ENCODE results near the gene ACACA.

The ACACA gene

GRCh38 chr17:37064956-37065355, 341.7 kb downstream of the ACACA start:
- H3K9me3 Mint-ChIP-seq = no peaks in the 10 kb centered on the region
- H3K27me3 Mint-ChIP-seq = no peaks in the 10 kb centered on the region
- ATAC-seq (replicated peaks; ENCODE audit: extremely low read depth, poor library complexity, severe bottlenecking) (no peak), DNase-seq (ENCODE audit: low spot score in 2 of 2) (no peak)
- no peak overlapping the region for H3K27ac Mint-ChIP-seq (ENCODE audit: low read depth)
- no peaks in the 10 kb centered on the region for H3K4me1 Mint-ChIP-seq
- no peaks in the 10 kb centered on the region for H3K36me3 Mint-ChIP-seq (ENCODE audit: insufficient read depth)
- H3K4me3 Mint-ChIP-seq = no peak overlapping the region

DNA sequence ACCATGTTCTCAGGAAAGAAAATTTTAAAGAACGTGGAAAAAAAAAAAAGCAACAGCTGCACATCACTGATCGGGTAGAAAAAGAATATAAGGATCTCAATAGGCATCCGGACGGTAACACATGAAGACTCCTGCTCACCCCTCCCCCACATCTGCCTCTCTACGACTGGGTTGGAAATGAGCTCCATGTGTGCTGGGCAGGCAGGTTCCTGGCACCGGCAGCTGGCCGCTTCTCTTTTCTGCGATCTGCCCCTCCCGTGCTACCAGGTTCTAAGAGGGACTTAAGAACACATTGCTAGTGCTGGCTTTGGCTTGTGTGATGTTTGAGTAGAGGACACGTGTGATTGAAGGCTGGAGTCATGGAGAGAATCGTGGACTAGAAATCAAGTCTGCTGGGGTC, 342.4 kb downstream of the ACACA start:
- no peaks in the 10 kb centered on the region for H3K9me3 Mint-ChIP-seq
- H3K27me3 Mint-ChIP-seq = no peaks in the 10 kb centered on the region
- DNase-seq (ENCODE audit: low spot score in 2 of 2) (no peak), ATAC-seq (replicated peaks; ENCODE audit: extremely low read depth, poor library complexity, severe bottlenecking) (no peak)
- no peaks in the 10 kb centered on the region for H3K36me3 Mint-ChIP-seq (ENCODE audit: insufficient read depth)
- no peaks in the 10 kb centered on the region for H3K4me1 Mint-ChIP-seq
- H3K27ac Mint-ChIP-seq (ENCODE audit: low read depth) = peak overlapping the region; percentile 46
- H3K4me3 Mint-ChIP-seq = no peak overlapping the region

- H3K4me1 Mint-ChIP-seq = no peaks in the 10 kb centered on the region
- peaks cover 6% of the 10 kb centered on the region for H3K36me3 Mint-ChIP-seq (ENCODE audit: insufficient read depth)
- no peak overlapping the region for H3K4me3 Mint-ChIP-seq
- ATAC-seq (replicated peaks; ENCODE audit: extremely low read depth, poor library complexity, severe bottlenecking) (no peak), DNase-seq (ENCODE audit: low spot score in 2 of 2) (no peak)
- H3K27ac Mint-ChIP-seq (ENCODE audit: low read depth) = no peak overlapping the region
- no peaks in the 10 kb centered on the region for H3K27me3 Mint-ChIP-seq
- no peaks in the 10 kb centered on the region for H3K9me3 Mint-ChIP-seq
These were observed 344.6 kb downstream of the ACACA start for GRCh38 chr17:37062021-37062420.

DNA sequence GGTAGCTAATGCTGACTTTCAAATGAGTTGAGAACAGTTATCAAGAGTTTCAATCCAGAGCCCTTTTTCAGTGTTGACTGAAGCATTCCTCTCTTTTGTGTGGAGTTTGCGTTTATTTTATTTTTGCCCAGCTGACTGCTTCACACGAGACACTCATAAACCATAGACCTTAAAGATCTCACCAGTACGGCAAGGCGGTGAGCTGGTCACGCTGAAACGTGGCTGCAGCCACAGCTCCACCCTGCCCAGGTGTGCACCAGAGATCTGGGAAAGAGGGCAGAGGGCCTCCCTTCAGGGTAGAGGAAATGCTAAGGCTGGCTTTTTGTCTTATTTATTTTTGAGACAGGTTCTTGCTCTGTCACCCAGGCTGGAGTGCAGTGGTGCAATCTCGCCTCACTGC, 345.7 kb downstream of the ACACA start:
- Mint-ChIP-seq H3K4me3 (no peak overlapping the region), H3K27me3 (no peaks in the 10 kb centered on the region), H3K4me1 (no peaks in the 10 kb centered on the region), H3K36me3 (ENCODE audit: insufficient read depth) (peaks cover 10% of the 10 kb centered on the region), H3K9me3 (no peaks in the 10 kb centered on the region), H3K27ac (ENCODE audit: low read depth) (no peak overlapping the region)
- DNase-seq (ENCODE audit: low spot score in 2 of 2) (no peak), ATAC-seq (replicated peaks; ENCODE audit: extremely low read depth, poor library complexity, severe bottlenecking) (no peak)

- Mint-ChIP-seq H3K9me3 (no peaks in the 10 kb centered on the region), H3K4me1 (no peaks in the 10 kb centered on the region), H3K4me3 (no peak overlapping the region), H3K27me3 (no peaks in the 10 kb centered on the region), H3K27ac (ENCODE audit: low read depth) (no peak overlapping the region), H3K36me3 (ENCODE audit: insufficient read depth) (peaks cover 10% of the 10 kb centered on the region)
- no peak for DNase-seq (ENCODE audit: low spot score in 2 of 2)
- ATAC-seq (replicated peaks; ENCODE audit: extremely low read depth, poor library complexity, severe bottlenecking) = no peak
These were observed 346.5 kb downstream of the ACACA start for GRCh38 chr17:37060094-37060493.

- no peak overlapping the region for H3K27ac Mint-ChIP-seq (ENCODE audit: low read depth)
- H3K36me3 Mint-ChIP-seq (ENCODE audit: insufficient read depth) = peaks cover 10% of the 10 kb centered on the region
- no peaks in the 10 kb centered on the region for H3K27me3 Mint-ChIP-seq
- H3K9me3 Mint-ChIP-seq = no peaks in the 10 kb centered on the region
- no peak for DNase-seq (ENCODE audit: low spot score in 2 of 2)
- no peak overlapping the region for H3K4me3 Mint-ChIP-seq
- ATAC-seq (replicated peaks; ENCODE audit: extremely low read depth, poor library complexity, severe bottlenecking) = no peak
- no peaks in the 10 kb centered on the region for H3K4me1 Mint-ChIP-seq
These were observed 347.1 kb downstream of the ACACA start for GRCh38 chr17:37059493-37059892.

DNA sequence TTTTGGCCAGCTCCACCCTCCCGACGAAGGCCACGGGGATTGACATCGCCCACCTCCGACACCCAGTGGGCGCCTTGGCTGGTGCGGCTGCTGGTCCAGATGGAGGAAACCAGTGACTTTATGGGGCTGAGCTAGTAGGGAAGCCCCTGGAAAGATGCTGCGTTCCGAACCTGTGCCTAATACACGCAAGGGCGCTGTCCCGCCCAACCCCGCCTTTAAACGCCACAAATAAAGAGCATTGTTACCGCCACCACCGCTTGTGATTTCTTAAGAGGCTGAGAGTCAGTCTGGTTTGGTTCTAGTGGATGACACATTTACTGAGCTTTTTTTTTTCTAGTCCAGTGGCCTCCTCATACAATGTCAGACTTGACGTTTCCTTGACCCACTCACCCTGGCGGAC, 350.0 kb downstream of the ACACA start:
- Mint-ChIP-seq H3K27me3 (no peaks in the 10 kb centered on the region), H3K4me1 (no peaks in the 10 kb centered on the region), H3K27ac (ENCODE audit: low read depth) (no peak overlapping the region), H3K36me3 (ENCODE audit: insufficient read depth) (peaks cover 13% of the 10 kb centered on the region), H3K4me3 (no peak overlapping the region), H3K9me3 (no peaks in the 10 kb centered on the region)
- ATAC-seq (replicated peaks; ENCODE audit: extremely low read depth, poor library complexity, severe bottlenecking) = no peak
- no peak for DNase-seq (ENCODE audit: low spot score in 2 of 2)

- Mint-ChIP-seq H3K27ac (ENCODE audit: low read depth) (peak overlapping the region; percentile 67), H3K4me3 (no peak overlapping the region), H3K9me3 (no peaks in the 10 kb centered on the region), H3K27me3 (no peaks in the 10 kb centered on the region), H3K4me1 (no peaks in the 10 kb centered on the region), H3K36me3 (ENCODE audit: insufficient read depth) (peaks cover 17% of the 10 kb centered on the region)
- ATAC-seq (replicated peaks; ENCODE audit: extremely low read depth, poor library complexity, severe bottlenecking) (no peak), DNase-seq (ENCODE audit: low spot score in 2 of 2) (no peak)
These were observed 351.7 kb downstream of the ACACA start for GRCh38 chr17:37054894-37055293.

DNA sequence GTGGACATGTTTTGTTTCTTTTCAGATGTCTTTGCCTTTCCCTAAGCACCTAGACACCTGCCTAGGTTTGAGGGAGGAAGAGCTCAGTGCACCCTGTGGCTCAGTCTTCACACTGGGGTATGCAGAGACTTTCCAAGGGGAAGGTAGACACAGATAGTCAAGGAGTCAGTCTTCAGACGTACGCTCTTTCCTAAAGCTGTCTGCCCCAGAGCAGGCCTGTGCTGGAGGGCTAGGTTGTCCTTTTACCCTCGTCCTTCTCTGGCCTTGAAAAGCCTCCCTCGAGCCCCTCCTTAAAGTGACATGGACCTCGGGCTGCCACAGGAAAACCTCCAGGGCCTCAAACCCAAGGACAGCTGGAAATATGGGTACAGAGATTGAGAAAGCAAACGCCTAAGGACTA, 354.2 kb downstream of the ACACA start:
- Mint-ChIP-seq H3K4me3 (no peak overlapping the region), H3K9me3 (no peaks in the 10 kb centered on the region), H3K4me1 (peaks cover 7% of the 10 kb centered on the region), H3K27me3 (no peaks in the 10 kb centered on the region), H3K27ac (ENCODE audit: low read depth) (no peak overlapping the region), H3K36me3 (ENCODE audit: insufficient read depth) (peaks cover 16% of the 10 kb centered on the region)
- ATAC-seq (replicated peaks; ENCODE audit: extremely low read depth, poor library complexity, severe bottlenecking) (no peak), DNase-seq (ENCODE audit: low spot score in 2 of 2) (no peak)

DNA sequence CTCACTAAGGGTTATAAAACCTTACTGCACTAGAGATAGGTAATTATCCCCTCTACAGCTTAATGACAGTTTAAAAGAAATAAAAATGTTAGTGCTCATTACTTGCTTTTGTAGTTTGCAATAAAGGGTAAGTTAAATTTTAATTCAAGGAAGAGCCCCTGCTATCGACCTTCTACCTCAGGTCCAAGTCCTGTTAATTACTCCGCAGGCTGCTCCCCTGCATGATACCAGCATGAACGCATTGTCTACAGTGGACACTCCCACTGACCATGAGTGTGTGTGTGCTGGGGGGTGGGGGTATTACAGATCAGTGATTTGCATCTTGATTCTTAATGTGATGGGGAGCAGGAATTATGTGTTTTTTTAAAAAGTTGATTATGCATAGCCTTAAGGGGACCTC, 354.8 kb downstream of the ACACA start:
- no peak overlapping the region for H3K4me3 Mint-ChIP-seq
- H3K27ac Mint-ChIP-seq (ENCODE audit: low read depth) = no peak overlapping the region
- H3K9me3 Mint-ChIP-seq = no peaks in the 10 kb centered on the region
- H3K27me3 Mint-ChIP-seq = no peaks in the 10 kb centered on the region
- no peak for ATAC-seq (replicated peaks; ENCODE audit: extremely low read depth, poor library complexity, severe bottlenecking)
- DNase-seq (ENCODE audit: low spot score in 2 of 2) = no peak
- H3K36me3 Mint-ChIP-seq (ENCODE audit: insufficient read depth) = peaks cover 13% of the 10 kb centered on the region
- peaks cover 9% of the 10 kb centered on the region for H3K4me1 Mint-ChIP-seq

GRCh38 chr17:37051381-37051780, 355.3 kb downstream of the ACACA start:
- peaks cover 11% of the 10 kb centered on the region for H3K36me3 Mint-ChIP-seq (ENCODE audit: insufficient read depth)

DNA sequence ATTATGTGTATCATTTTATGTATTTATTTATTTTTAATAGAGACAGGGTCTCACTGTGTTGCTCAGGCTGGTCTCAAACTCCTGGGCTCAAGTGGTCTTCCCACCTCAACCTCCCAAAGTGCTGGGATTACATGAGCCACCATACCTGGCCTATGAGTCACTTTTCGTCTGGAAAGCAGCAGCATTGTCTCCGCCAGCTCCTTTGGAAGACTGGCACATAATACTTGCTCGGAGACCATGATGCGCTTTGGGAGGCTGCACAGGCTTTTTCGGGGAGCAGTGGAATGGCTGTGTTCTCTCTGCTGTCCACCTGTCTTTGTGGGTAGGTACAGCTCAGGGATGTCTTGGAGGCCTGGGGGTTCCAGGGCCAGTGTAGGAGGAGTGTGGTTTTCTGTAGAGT, 355.7 kb downstream of the ACACA start:
- peaks cover 11% of the 10 kb centered on the region for H3K36me3 Mint-ChIP-seq (ENCODE audit: insufficient read depth)
- no peaks in the 10 kb centered on the region for H3K9me3 Mint-ChIP-seq
- ATAC-seq (replicated peaks; ENCODE audit: extremely low read depth, poor library complexity, severe bottlenecking) = no peak
- H3K4me1 Mint-ChIP-seq = peaks cover 9% of the 10 kb centered on the region
- no peak overlapping the region for H3K4me3 Mint-ChIP-seq
- H3K27ac Mint-ChIP-seq (ENCODE audit: low read depth) = no peak overlapping the region
- no peak for DNase-seq (ENCODE audit: low spot score in 2 of 2)
- H3K27me3 Mint-ChIP-seq = no peaks in the 10 kb centered on the region

More at GRCh38 chr17:37051381-37051780, 355.3 kb downstream of the ACACA start:
- peaks cover 9% of the 10 kb centered on the region for H3K4me1 Mint-ChIP-seq
- no peaks in the 10 kb centered on the region for H3K27me3 Mint-ChIP-seq
- DNase-seq (ENCODE audit: low spot score in 2 of 2) = no peak
- H3K9me3 Mint-ChIP-seq = no peaks in the 10 kb centered on the region
- ATAC-seq (replicated peaks; ENCODE audit: extremely low read depth, poor library complexity, severe bottlenecking) = no peak
- H3K4me3 Mint-ChIP-seq = no peak overlapping the region
- H3K27ac Mint-ChIP-seq (ENCODE audit: low read depth) = no peak overlapping the region

DNA sequence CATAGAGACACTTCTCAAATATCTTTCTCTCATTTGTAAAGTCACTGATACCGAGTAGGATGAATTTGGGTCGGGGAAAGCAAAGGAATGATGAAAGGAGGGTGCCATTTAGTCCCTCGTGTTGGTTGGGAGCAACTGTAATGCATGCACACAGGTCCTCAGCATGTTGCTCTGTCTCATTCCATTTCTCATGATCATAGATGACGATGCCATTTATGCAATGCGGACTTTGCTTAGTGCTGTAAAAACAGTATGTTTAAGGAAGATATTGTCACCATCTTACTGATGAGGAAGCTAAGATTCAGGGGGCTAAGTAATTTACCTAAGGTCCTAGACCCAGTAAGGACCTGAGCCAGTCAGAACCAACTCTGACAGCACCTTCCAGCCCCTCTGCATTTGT, 357.8 kb downstream of the ACACA start:
- Mint-ChIP-seq H3K4me3 (no peak overlapping the region), H3K4me1 (peaks cover 9% of the 10 kb centered on the region), H3K9me3 (no peaks in the 10 kb centered on the region), H3K27me3 (no peaks in the 10 kb centered on the region), H3K27ac (ENCODE audit: low read depth) (no peak overlapping the region), H3K36me3 (ENCODE audit: insufficient read depth) (peaks cover 13% of the 10 kb centered on the region)
- ATAC-seq (replicated peaks; ENCODE audit: extremely low read depth, poor library complexity, severe bottlenecking) (no peak), DNase-seq (ENCODE audit: low spot score in 2 of 2) (no peak)

- H3K4me1 Mint-ChIP-seq = peaks cover 15% of the 10 kb centered on the region
- H3K9me3 Mint-ChIP-seq = no peaks in the 10 kb centered on the region
- H3K4me3 Mint-ChIP-seq = no peak overlapping the region
- H3K27ac Mint-ChIP-seq (ENCODE audit: low read depth) = peak overlapping the region; percentile 73
- DNase-seq (ENCODE audit: low spot score in 2 of 2) = peak; percentile 59 to 62
- peaks cover 15% of the 10 kb centered on the region for H3K36me3 Mint-ChIP-seq (ENCODE audit: insufficient read depth)
- no peaks in the 10 kb centered on the region for H3K27me3 Mint-ChIP-seq
- ATAC-seq (replicated peaks; ENCODE audit: extremely low read depth, poor library complexity, severe bottlenecking) = peak; percentile 79
These were observed 359.0 kb downstream of the ACACA start for GRCh38 chr17:37047631-37048104.

Measured in central memory CD8-positive, alpha-beta T cell (primary cell).